ENCODE measurements around the gene RAB33A.

The RAB33A gene

GRCh38 chrX:130224810-130225209 is 53.0 kb downstream of the RAB33A start:
- TF ChIP-seq POLR2AphosphoS5 (IDR thresholded peaks at IDR 0.05; ENCODE audit: low read depth, low read length): no peak
- TF ChIP-seq SIN3A (IDR thresholded peaks at IDR 0.05; ENCODE audit: borderline replicate concordance, insufficient read depth, low read length): no peak
- TF ChIP-seq TAF1 (IDR thresholded peaks at IDR 0.05; ENCODE audit: borderline replicate concordance, insufficient read depth, low read length): no peak
- TF ChIP-seq REST (IDR thresholded peaks at IDR 0.05; ENCODE audit: insufficient read depth in 1 of 2, low read depth in 2 of 2, low read length in 2 of 2): no peak
- no peak for TF ChIP-seq FOXP2 (optimal IDR thresholded peaks at IDR 0.05; ENCODE audit: borderline replicate concordance, extremely low read depth, extremely low read length, insufficient read depth)

GRCh38 chrX:130228871-130229270 is 57.1 kb downstream of the RAB33A start:
- TF ChIP-seq POLR2AphosphoS5 (IDR thresholded peaks at IDR 0.05; ENCODE audit: low read depth, low read length) (no peak), REST (IDR thresholded peaks at IDR 0.05; ENCODE audit: insufficient read depth in 1 of 2, low read depth in 2 of 2, low read length in 2 of 2) (no peak), TAF1 (IDR thresholded peaks at IDR 0.05; ENCODE audit: borderline replicate concordance, insufficient read depth, low read length) (no peak), SIN3A (IDR thresholded peaks at IDR 0.05; ENCODE audit: borderline replicate concordance, insufficient read depth, low read length) (no peak), FOXP2 (optimal IDR thresholded peaks at IDR 0.05; ENCODE audit: borderline replicate concordance, extremely low read depth, extremely low read length, insufficient read depth) (no peak)
